Breast epithelium (tissue), 3 donors: ENCODE data around the gene ZDHHC5.

Source experiments
- POLR2A ChIP-seq: fragments of 450-650 bp; IDR thresholded peaks from one replicate; pipeline ENCODE4 v1.6.1; 2016; ENCODE audit warnings: antibody characterized with exemption, mild to moderate bottlenecking, moderate library complexity
- POLR2AphosphoS5 ChIP-seq, 3 donors: sonication (generic); formaldehyde crosslinking; IDR thresholded peaks; one replicate each; pipeline ENCODE4 v1.6.1; 2017; ENCODE audit warnings: antibody characterized with exemption in 3 of 3
- TF ChIP-seq, protein P1 (sequence below), 3 donors: fragments of 450-650 bp; IDR thresholded peaks; one replicate each; pipeline ENCODE4 v1.5.1; 2016 to 2017; ENCODE audit warnings: antibody characterized with exemption in 3 of 3, mild to moderate bottlenecking in 3 of 3, moderate library complexity in 3 of 3

DNA sequence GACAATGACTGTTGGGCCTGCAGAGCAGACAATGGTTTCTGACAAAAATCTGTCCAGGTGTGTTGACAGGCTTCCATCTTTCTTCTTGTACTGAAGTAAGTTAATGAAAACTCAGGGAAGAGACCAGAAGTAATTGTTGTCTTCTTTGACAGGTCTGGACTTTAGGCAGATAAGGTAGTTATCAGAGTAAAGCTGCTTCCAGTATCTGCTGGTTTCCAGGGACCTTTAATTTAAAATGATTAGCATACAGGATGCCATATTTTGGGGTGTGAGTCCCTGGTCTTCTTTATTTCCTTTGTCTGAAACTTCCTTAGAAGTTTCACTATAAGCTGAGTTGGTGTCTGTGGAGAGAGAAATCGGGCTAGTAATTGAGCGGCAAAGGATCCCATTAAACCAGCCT is 45.9 kb downstream of the ZDHHC5 start:
- TF ChIP-seq, protein P1, sequence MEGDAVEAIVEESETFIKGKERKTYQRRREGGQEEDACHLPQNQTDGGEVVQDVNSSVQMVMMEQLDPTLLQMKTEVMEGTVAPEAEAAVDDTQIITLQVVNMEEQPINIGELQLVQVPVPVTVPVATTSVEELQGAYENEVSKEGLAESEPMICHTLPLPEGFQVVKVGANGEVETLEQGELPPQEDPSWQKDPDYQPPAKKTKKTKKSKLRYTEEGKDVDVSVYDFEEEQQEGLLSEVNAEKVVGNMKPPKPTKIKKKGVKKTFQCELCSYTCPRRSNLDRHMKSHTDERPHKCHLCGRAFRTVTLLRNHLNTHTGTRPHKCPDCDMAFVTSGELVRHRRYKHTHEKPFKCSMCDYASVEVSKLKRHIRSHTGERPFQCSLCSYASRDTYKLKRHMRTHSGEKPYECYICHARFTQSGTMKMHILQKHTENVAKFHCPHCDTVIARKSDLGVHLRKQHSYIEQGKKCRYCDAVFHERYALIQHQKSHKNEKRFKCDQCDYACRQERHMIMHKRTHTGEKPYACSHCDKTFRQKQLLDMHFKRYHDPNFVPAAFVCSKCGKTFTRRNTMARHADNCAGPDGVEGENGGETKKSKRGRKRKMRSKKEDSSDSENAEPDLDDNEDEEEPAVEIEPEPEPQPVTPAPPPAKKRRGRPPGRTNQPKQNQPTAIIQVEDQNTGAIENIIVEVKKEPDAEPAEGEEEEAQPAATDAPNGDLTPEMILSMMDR (IDR thresholded peaks at IDR 0.05), result no peak
- TF ChIP-seq POLR2A, result no peak
- no peak for TF ChIP-seq POLR2AphosphoS5 (IDR thresholded peaks at IDR 0.05)
